H1 (cell line): Measurements from ENCODE around the gene CAMTA1.

Source experiments
- EGR1 ChIP-seq: IDR thresholded peaks from 2 replicates; pipeline ENCODE4 v1.6.1; 2011; ENCODE audit warnings: low read depth, low read length, borderline replicate concordance
- EZH2 ChIP-seq: fragments of 200-600 bp; sonication (generic); IDR thresholded peaks from 2 replicates; pipeline ENCODE4 v1.7.1; 2012; ENCODE audit warnings: low read depth, mild to moderate bottlenecking, moderate library complexity, low read length, inconsistent platforms; ENCODE audit not compliant: severe bottlenecking
- POLR2AphosphoS5 ChIP-seq: IDR thresholded peaks from 2 replicates; pipeline ENCODE4 v1.6.1; 2011; ENCODE audit warnings: low read depth, low read length
- RAD21 ChIP-seq, 2 experiments: IDR thresholded peaks in 1 of 2; conservative IDR thresholded peaks in 1 of 2; 2 replicates each; pipeline ENCODE4 v1.6.1; 2011; ENCODE audit warnings: low read depth in 2 of 2, low read length in 2 of 2, improper control_type of control experiment in 1 of 2, inconsistent platforms in 1 of 2, mild to moderate bottlenecking in 1 of 2, moderate library complexity in 1 of 2
- RBBP5 ChIP-seq: IDR thresholded peaks from 2 replicates; pipeline ENCODE4 v1.7.1; 2012; ENCODE audit warnings: low read depth, mild to moderate bottlenecking, inconsistent platforms, low read length, moderate library complexity, borderline replicate concordance
- SIN3A ChIP-seq, 2 experiments: IDR thresholded peaks in 1 of 2; conservative IDR thresholded peaks in 1 of 2; 2 replicates each; pipeline ENCODE4 v1.6.1; 2011 to 2012; ENCODE audit warnings: low read length in 2 of 2, improper control_type of control experiment in 1 of 2, low read depth in 1 of 2, mild to moderate bottlenecking in 1 of 2
- TF ChIP-seq, protein P1 (sequence below), 3 experiments: IDR thresholded peaks; 1 replicate in 2 of 3; 2 replicates in 1 of 3; pipeline versions ENCODE4 v1.5.1 to v1.6.1; 2011; ENCODE audit warnings: low read length in 3 of 3, mild to moderate bottlenecking in 3 of 3, inconsistent platforms in 2 of 3, low read depth in 1 of 3, moderate library complexity in 1 of 3; ENCODE audit not compliant: insufficient read depth in 1 of 3; ENCODE audit errors: control extremely low read depth in 1 of 3

DNA sequence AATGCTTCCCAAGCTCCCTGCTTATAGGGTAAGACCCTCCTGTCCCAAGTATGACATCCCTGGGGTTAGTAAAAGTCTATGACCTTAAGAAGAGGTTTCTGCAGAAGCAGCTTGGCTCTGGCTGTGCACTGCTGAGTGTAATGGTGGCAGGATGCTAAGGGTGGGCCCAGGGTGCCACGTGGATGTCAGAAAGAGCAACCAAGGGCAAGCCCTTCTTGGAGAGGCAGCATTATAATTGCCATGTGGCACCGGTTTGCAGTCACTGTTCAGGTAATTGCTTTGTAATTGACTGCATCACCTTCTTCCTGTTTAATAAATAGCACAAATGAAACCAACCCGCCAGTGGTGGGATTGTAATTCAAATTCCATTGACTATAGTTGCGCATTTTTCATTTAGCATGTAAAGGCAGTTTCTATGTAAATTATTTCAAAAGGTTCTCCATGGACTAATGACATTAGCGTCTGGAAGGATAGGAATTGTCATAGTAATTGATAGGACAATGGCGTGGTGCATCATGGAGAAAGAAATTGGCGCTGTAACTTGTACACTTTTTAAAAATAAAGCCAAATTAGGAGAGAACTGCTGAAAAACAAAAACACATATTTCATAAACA, 495.2 kb downstream of the CAMTA1 start:
- no peak for TF ChIP-seq POLR2AphosphoS5
- TF ChIP-seq RBBP5: no peak
- no peak for TF ChIP-seq RAD21 (IDR thresholded peaks at IDR 0.05 in 1 of 2, conservative IDR thresholded peaks at IDR 0.05 in 1 of 2; ENCODE audit: low read depth in 2 of 2, low read length in 2 of 2)
- no peak for TF ChIP-seq EGR1
- TF ChIP-seq SIN3A (conservative IDR thresholded peaks at IDR 0.05 in 1 of 2, IDR thresholded peaks at IDR 0.05 in 1 of 2; ENCODE audit: low read depth in 1 of 2, low read length in 2 of 2): no peak
- TF ChIP-seq EZH2: no peak
- TF ChIP-seq, protein P1, sequence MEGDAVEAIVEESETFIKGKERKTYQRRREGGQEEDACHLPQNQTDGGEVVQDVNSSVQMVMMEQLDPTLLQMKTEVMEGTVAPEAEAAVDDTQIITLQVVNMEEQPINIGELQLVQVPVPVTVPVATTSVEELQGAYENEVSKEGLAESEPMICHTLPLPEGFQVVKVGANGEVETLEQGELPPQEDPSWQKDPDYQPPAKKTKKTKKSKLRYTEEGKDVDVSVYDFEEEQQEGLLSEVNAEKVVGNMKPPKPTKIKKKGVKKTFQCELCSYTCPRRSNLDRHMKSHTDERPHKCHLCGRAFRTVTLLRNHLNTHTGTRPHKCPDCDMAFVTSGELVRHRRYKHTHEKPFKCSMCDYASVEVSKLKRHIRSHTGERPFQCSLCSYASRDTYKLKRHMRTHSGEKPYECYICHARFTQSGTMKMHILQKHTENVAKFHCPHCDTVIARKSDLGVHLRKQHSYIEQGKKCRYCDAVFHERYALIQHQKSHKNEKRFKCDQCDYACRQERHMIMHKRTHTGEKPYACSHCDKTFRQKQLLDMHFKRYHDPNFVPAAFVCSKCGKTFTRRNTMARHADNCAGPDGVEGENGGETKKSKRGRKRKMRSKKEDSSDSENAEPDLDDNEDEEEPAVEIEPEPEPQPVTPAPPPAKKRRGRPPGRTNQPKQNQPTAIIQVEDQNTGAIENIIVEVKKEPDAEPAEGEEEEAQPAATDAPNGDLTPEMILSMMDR (IDR thresholded peaks at IDR 0.05; ENCODE audit: control extremely low read depth in 1 of 3, insufficient read depth in 1 of 3, low read depth in 1 of 3, low read length in 3 of 3): no peak
